DOHH2 (cell line): Measurements from ENCODE around the gene ERC2.

Source experiments
- H3F3A ChIP-seq: fragments of 200-600 bp; sonication (generic), shearing (Covaris generic); 2 replicates; pipeline ENCODE4 v1.6.0; 2016; ENCODE audit warnings: antibody characterized with exemption, mild to moderate bottlenecking; ENCODE audit not compliant: control insufficient read depth, insufficient read depth
- H3K27ac ChIP-seq: fragments of 200-600 bp; sonication (generic); 2 replicates; pipeline ENCODE4 v1.5.1; 2014; ENCODE audit warnings: low read depth, mild to moderate bottlenecking, low read length, moderate library complexity
- H3K27me3 ChIP-seq: fragments of 200-600 bp; sonication (generic); 2 replicates; pipeline ENCODE4 v1.6.1; 2014; ENCODE audit warnings: mild to moderate bottlenecking, low read length, mixed read lengths; ENCODE audit not compliant: control insufficient read depth
- H3K36me3 ChIP-seq: fragments of 200-600 bp; sonication (generic); 2 replicates; pipeline ENCODE4 v1.6.1; 2014; ENCODE audit warnings: mild to moderate bottlenecking, low read length, moderate library complexity, mixed read lengths; ENCODE audit not compliant: control insufficient read depth
- H3K4me1 ChIP-seq: fragments of 200-600 bp; sonication (generic); 2 replicates; pipeline ENCODE4 v1.6.1; 2014; ENCODE audit warnings: mild to moderate bottlenecking, low read length, mixed read lengths; ENCODE audit not compliant: control insufficient read depth
- H3K4me2 ChIP-seq: fragments of 200-600 bp; sonication (generic); 2 replicates; pipeline ENCODE4 v1.6.0; 2014; ENCODE audit warnings: mild to moderate bottlenecking, low read length, moderate library complexity
- H3K4me3 ChIP-seq: fragments of 200-600 bp; sonication (generic); 2 replicates; pipeline ENCODE4 v1.5.1; 2014; ENCODE audit warnings: mild to moderate bottlenecking, low read length, mixed read lengths
- H3K79me2 ChIP-seq: fragments of 200-600 bp; sonication (generic); 2 replicates; pipeline ENCODE4 v1.6.1; 2014; ENCODE audit warnings: mild to moderate bottlenecking, low read length, mixed read lengths; ENCODE audit not compliant: control insufficient read depth
- H3K9me2 ChIP-seq: fragments of 200-600 bp; sonication (generic); replicated peaks from 2 replicates; pipeline ENCODE4 v1.6.1; 2014; ENCODE audit warnings: mild to moderate bottlenecking, low read length, mixed read lengths; ENCODE audit not compliant: control insufficient read depth
- H3K9me3 ChIP-seq: fragments of 200-600 bp; sonication (generic); 2 replicates; pipeline ENCODE4 v1.6.1; 2014; ENCODE audit warnings: antibody characterized with exemption, low read length, mixed read lengths; ENCODE audit not compliant: control insufficient read depth, insufficient read depth
- H4K20me1 ChIP-seq: fragments of 200-600 bp; sonication (generic); 2 replicates; pipeline ENCODE4 v1.6.0; 2014; ENCODE audit warnings: low read depth, mild to moderate bottlenecking, antibody characterized with exemption, low read length, moderate library complexity; ENCODE audit not compliant: control insufficient read depth, insufficient read depth
- CTCF ChIP-seq: fragments of 200-600 bp; sonication (generic); IDR thresholded peaks from one replicate; pipeline ENCODE4 v1.5.1; 2014; ENCODE audit warnings: antibody characterized with exemption, mild to moderate bottlenecking, low read depth, low read length; ENCODE audit not compliant: poor library complexity, severe bottlenecking
- EZH2phosphoT487 ChIP-seq: fragments of 200-600 bp; sonication (generic); IDR thresholded peaks from 2 replicates; pipeline ENCODE4 v1.6.1; 2017; ENCODE audit warnings: borderline replicate concordance, mild to moderate bottlenecking, antibody characterized with exemption, low read length, moderate library complexity, mixed read lengths

The ERC2 gene

DNA sequence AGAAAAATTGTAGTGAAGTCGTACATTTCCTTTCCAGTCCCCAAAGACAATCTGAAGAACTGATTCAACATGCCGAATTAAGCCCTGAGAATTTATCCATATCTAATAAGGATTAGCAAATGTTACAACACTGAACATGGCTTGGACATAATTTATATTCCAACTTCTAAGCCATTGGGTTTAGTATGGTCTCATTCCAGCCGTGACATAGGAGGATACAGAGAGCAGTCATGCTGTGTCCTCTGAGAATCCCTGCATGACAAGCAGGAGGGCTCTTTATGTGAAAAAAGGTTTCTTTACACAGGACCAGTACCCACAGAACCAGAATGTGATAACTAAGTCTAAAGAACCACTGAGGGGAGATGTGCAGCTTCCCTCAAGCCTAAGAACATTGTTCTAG, 749.3 kb downstream of the ERC2 start:
- no peak overlapping the region for H3K27ac ChIP-seq
- no peaks in the 10 kb centered on the region for H3K4me1 ChIP-seq
- H3K4me2 ChIP-seq: no peak overlapping the region
- H3K27me3 ChIP-seq: no peaks in the 10 kb centered on the region
- H3F3A ChIP-seq: no peaks in the 10 kb centered on the region
- no peaks in the 10 kb centered on the region for H3K9me2 ChIP-seq
- no peaks in the 10 kb centered on the region for H4K20me1 ChIP-seq
- TF ChIP-seq EZH2phosphoT487 (no peak), CTCF (no peak)
- H3K4me3 ChIP-seq: no peak overlapping the region
- H3K36me3 ChIP-seq: no peaks in the 10 kb centered on the region
- no peaks in the 10 kb centered on the region for H3K79me2 ChIP-seq
- no peaks in the 10 kb centered on the region for H3K9me3 ChIP-seq

- H3K36me3 ChIP-seq: no peaks in the 10 kb centered on the region
- H3K27ac ChIP-seq: no peak overlapping the region
- no peak overlapping the region for H3K4me2 ChIP-seq
- H3K4me3 ChIP-seq: no peak overlapping the region
- no peaks in the 10 kb centered on the region for H3K9me2 ChIP-seq
- H3K27me3 ChIP-seq: no peaks in the 10 kb centered on the region
- H3K9me3 ChIP-seq: no peaks in the 10 kb centered on the region
- no peaks in the 10 kb centered on the region for H3K4me1 ChIP-seq
- TF ChIP-seq CTCF (no peak), EZH2phosphoT487 (no peak)
- H3F3A ChIP-seq: no peaks in the 10 kb centered on the region
- no peaks in the 10 kb centered on the region for H3K79me2 ChIP-seq
- no peaks in the 10 kb centered on the region for H4K20me1 ChIP-seq
Measured at GRCh38 chr3:55718521-55718921, 749.7 kb downstream of the ERC2 start.

- Histone ChIP-seq H3K27me3 (no peaks in the 10 kb centered on the region), H3K79me2 (no peaks in the 10 kb centered on the region), H4K20me1 (no peaks in the 10 kb centered on the region), H3K36me3 (no peaks in the 10 kb centered on the region), H3K4me3 (no peak overlapping the region), H3K4me1 (no peaks in the 10 kb centered on the region), H3K27ac (no peak overlapping the region), H3K9me3 (no peaks in the 10 kb centered on the region), H3K4me2 (no peak overlapping the region), H3K9me2 (no peaks in the 10 kb centered on the region), H3F3A (no peaks in the 10 kb centered on the region)
- TF ChIP-seq CTCF (no peak), EZH2phosphoT487 (no peak)
Measured at GRCh38 chr3:55718074-55718473, 750.2 kb downstream of the ERC2 start.

GRCh38 chr3:55717481-55717880, 750.8 kb downstream of the ERC2 start:
- TF ChIP-seq EZH2phosphoT487: no peak
- TF ChIP-seq CTCF: no peak
- Histone ChIP-seq H3K4me3 (no peak overlapping the region), H3K9me2 (no peaks in the 10 kb centered on the region), H3K4me2 (no peak overlapping the region), H3K27me3 (no peaks in the 10 kb centered on the region), H3K27ac (no peak overlapping the region), H3K36me3 (no peaks in the 10 kb centered on the region), H3K79me2 (no peaks in the 10 kb centered on the region), H3K4me1 (no peaks in the 10 kb centered on the region), H3F3A (no peaks in the 10 kb centered on the region), H3K9me3 (no peaks in the 10 kb centered on the region), H4K20me1 (no peaks in the 10 kb centered on the region)
